ENCODE measurements around the gene SLC16A5. TPM values are rescaled to one million over a fixed set of nuclear protein-coding genes. Genes with fewer than 3 reads are reported as not detected.

SLC16A5 gene
- total RNA-seq (2021): 17.0 and 17.1 TPM in 2 replicates
- long read RNA-seq, transcript SLC16A5-201 (7 exons, 1,934 nt): major isoform, 26 of 89 reads
- long read RNA-seq, transcript SLC16A5-202 (6 exons, 2,051 nt): minor isoform, 5 of 89 reads
- long read RNA-seq, partial matches to known transcripts: 20 of 89 reads
- long read RNA-seq, other reads (novel, unspliced or antisense): 38 of 89 reads

- Mint-ChIP-seq H3K9me3 (no peaks in the 10 kb centered on the region), H3K27me3 (ENCODE audit: low read depth) (no peaks in the 10 kb centered on the region), H3K4me3 (peak within 1 kb of the TSS; percentile 79 to 88), H3K36me3 (ENCODE audit: insufficient read depth in 1 of 3, low read depth in 3 of 3) (peaks cover 2 to 4% (median 2%) of the 10 kb centered on the region in 3 experiments; a peak in 5 of 7 replicates), H3K4me1 (peaks cover 56 to 58% of the 10 kb centered on the region in 2 experiments), H3K27ac (peak within 1 kb of the TSS; percentile 89 to 96 (median 95))
- H3K9ac ChIP-seq (ENCODE audit: extremely low read depth, insufficient read length, low read length): peak within 1 kb of the TSS; percentile 66
- H3K23ac ChIP-seq (ENCODE audit: insufficient read length, low read depth, low read length): no peak within 1 kb of the TSS
- no peak within 1 kb of the TSS for H2BK15ac ChIP-seq (ENCODE audit: low read depth, low read length)
- H3T11ph ChIP-seq (ENCODE audit: low read length): no peak within 1 kb of the TSS
- no CpG with 5 or more reads among the region's 69 CpGs for WGBS (ENCODE audit: extremely low coverage, insufficient read length, low lambda C conversion rate)
- H3K18ac ChIP-seq (ENCODE audit: insufficient read length, low read depth, low read length): peak within 1 kb of the TSS; percentile 81
- no peak within 1 kb of the TSS for H2AFZ ChIP-seq (ENCODE audit: low read length)
- peaks cover 7% of the 10 kb centered on the region for H3K23me2 ChIP-seq (ENCODE audit: insufficient read length, low read depth, low read length, poor library complexity, severe bottlenecking)
- H3K79me1 ChIP-seq (ENCODE audit: insufficient read depth, low read depth, low read length, poor library complexity, severe bottlenecking): no peaks in the 10 kb centered on the region
- no peak for TF ChIP-seq CTCF (conservative IDR thresholded peaks at IDR 0.05)
- H3K27me3 ChIP-seq (ENCODE audit: insufficient read depth, low read length): no peaks in the 10 kb centered on the region
- no peaks in the 10 kb centered on the region for H4K20me1 ChIP-seq (ENCODE audit: control insufficient read depth, insufficient read depth, insufficient read length)
- H3K14ac ChIP-seq (ENCODE audit: insufficient read depth, low read length): peak within 1 kb of the TSS; percentile 69
- H2BK5ac ChIP-seq (ENCODE audit: insufficient read length, low read length): no peak within 1 kb of the TSS
- no peaks in the 10 kb centered on the region; the same call in 1 of the 2 replicates for H3K79me2 ChIP-seq (ENCODE audit: insufficient read depth, low read length)
- H2BK12ac ChIP-seq (ENCODE audit: insufficient read length, low read depth, low read length): no peak within 1 kb of the TSS
- H2BK20ac ChIP-seq (ENCODE audit: low read depth, low read length, poor library complexity, severe bottlenecking): no peak within 1 kb of the TSS
- peak within 1 kb of the TSS; percentile 35 for H3K27ac ChIP-seq (ENCODE audit: insufficient read length, low read depth, low read length)
- no peaks in the 10 kb centered on the region for H3K9me3 ChIP-seq (ENCODE audit: control insufficient read depth, low read depth, low read length)
- peaks cover 7% of the 10 kb centered on the region; the same call in 1 of the 2 replicates for H3K4me1 ChIP-seq (ENCODE audit: insufficient read depth, low read length)
- H2AK5ac ChIP-seq (ENCODE audit: insufficient read length, low read length): no peak within 1 kb of the TSS
- DNase-seq: peak; percentile 99
- H4K8ac ChIP-seq (replicated peaks; ENCODE audit: insufficient read length, low read depth, low read length): no peak within 1 kb of the TSS
- H4K5ac ChIP-seq (ENCODE audit: insufficient read length, low read depth, low read length): no peak within 1 kb of the TSS
- no peak within 1 kb of the TSS for H2BK120ac ChIP-seq (ENCODE audit: low read depth, low read length, poor library complexity, severe bottlenecking)
- no peak within 1 kb of the TSS for H4K91ac ChIP-seq (ENCODE audit: insufficient read length, low read depth, low read length)
- H3K4ac ChIP-seq (ENCODE audit: low read depth, low read length): no peak within 1 kb of the TSS; the same call in 1 of the 2 replicates
- no peak within 1 kb of the TSS for H3K56ac ChIP-seq (ENCODE audit: insufficient read length, low read depth, low read length)
- H3K4me2 ChIP-seq (ENCODE audit: insufficient read depth, insufficient read length, low read length): peak within 1 kb of the TSS; percentile 75
Observed at GRCh38 chr17:75087558-75088453, at the start of gene SLC16A5. Gene SLC16A5, plus strand, starts transcription at chr17:75087954. Its CDS starts 5,683 bp downstream, at chr17:75093637.
